Osteocyte (in vitro differentiated cells): Measurements from ENCODE around the gene ROCK2. TPM values are rescaled to one million over a fixed set of nuclear protein-coding genes. Genes with fewer than 3 reads are reported as not detected.

Source experiments
- DNase-seq: peaks from one replicate; pipeline ENCODE4 v3.0.0; 2021; ENCODE audit warnings: mixed read lengths; ENCODE audit not compliant: unreplicated experiment; ENCODE audit errors: extremely low spot score
- H3K27ac Mint-ChIP-seq: one replicate; pipeline ENCODE4 v1.8.0; 2021; ENCODE audit warnings: mild to moderate bottlenecking, mixed read lengths; ENCODE audit not compliant: unreplicated experiment
- H3K27me3 Mint-ChIP-seq: one replicate; pipeline ENCODE4 v1.8.0; 2021; ENCODE audit warnings: mixed read lengths; ENCODE audit not compliant: unreplicated experiment
- H3K36me3 Mint-ChIP-seq: one replicate; pipeline ENCODE4 v1.8.0; 2021; ENCODE audit warnings: mixed read lengths; ENCODE audit not compliant: unreplicated experiment
- H3K4me1 Mint-ChIP-seq: one replicate; pipeline ENCODE4 v1.8.0; 2021; ENCODE audit warnings: mixed read lengths; ENCODE audit not compliant: unreplicated experiment
- H3K4me3 Mint-ChIP-seq: one replicate; pipeline ENCODE4 v1.8.0; 2021; ENCODE audit warnings: mild to moderate bottlenecking, moderate library complexity, mixed read lengths; ENCODE audit not compliant: unreplicated experiment
- H3K9me3 Mint-ChIP-seq: one replicate; pipeline ENCODE4 v1.8.0; 2021; ENCODE audit warnings: mixed read lengths; ENCODE audit not compliant: unreplicated experiment
- CTCF ChIP-seq: fragments of 200-600 bp; sonication (generic); IDR thresholded peaks from 2 replicates; pipeline ENCODE4 v1.5.0; 2021; ENCODE audit warnings: antibody characterized with exemption, mild to moderate bottlenecking, moderate library complexity
- total RNA-seq: library from RNA; stranded (reverse); gene quantifications from 2 replicates; pipeline ENCODE4 v1.2.1, GENCODE V29; 2021

Gene ROCK2
- total RNA-seq, 1 donor from 2014 or later = 56.4 TPM

GRCh38 chr2:11244091-11244826 lies 100.2 kb downstream of the ROCK2 start:
- no peak for DNase-seq
- Mint-ChIP-seq H3K27me3 (no peaks in the 10 kb centered on the region), H3K4me3 (no peak overlapping the region), H3K4me1 (peaks cover 4% of the 10 kb centered on the region), H3K27ac (no peak overlapping the region), H3K9me3 (no peaks in the 10 kb centered on the region), H3K36me3 (peaks cover 17% of the 10 kb centered on the region)
- no peak for TF ChIP-seq CTCF

- no peak for DNase-seq
- no peak overlapping the region for H3K4me3 Mint-ChIP-seq
- no peak overlapping the region for H3K27ac Mint-ChIP-seq
- H3K27me3 Mint-ChIP-seq = no peaks in the 10 kb centered on the region
- TF ChIP-seq CTCF = no peak
- H3K4me1 Mint-ChIP-seq = peaks cover 6% of the 10 kb centered on the region
- H3K9me3 Mint-ChIP-seq = no peaks in the 10 kb centered on the region
- peaks cover 17% of the 10 kb centered on the region for H3K36me3 Mint-ChIP-seq
Observed at GRCh38 chr2:11243512-11243911, 100.9 kb downstream of the ROCK2 start.

- Mint-ChIP-seq H3K27me3 (no peaks in the 10 kb centered on the region), H3K36me3 (peaks cover 17% of the 10 kb centered on the region), H3K4me1 (peaks cover 6% of the 10 kb centered on the region), H3K9me3 (no peaks in the 10 kb centered on the region), H3K27ac (no peak overlapping the region), H3K4me3 (no peak overlapping the region)
- TF ChIP-seq CTCF = no peak
- no peak for DNase-seq
Observed at GRCh38 chr2:11242542-11243174, 101.8 kb downstream of the ROCK2 start.

DNA sequence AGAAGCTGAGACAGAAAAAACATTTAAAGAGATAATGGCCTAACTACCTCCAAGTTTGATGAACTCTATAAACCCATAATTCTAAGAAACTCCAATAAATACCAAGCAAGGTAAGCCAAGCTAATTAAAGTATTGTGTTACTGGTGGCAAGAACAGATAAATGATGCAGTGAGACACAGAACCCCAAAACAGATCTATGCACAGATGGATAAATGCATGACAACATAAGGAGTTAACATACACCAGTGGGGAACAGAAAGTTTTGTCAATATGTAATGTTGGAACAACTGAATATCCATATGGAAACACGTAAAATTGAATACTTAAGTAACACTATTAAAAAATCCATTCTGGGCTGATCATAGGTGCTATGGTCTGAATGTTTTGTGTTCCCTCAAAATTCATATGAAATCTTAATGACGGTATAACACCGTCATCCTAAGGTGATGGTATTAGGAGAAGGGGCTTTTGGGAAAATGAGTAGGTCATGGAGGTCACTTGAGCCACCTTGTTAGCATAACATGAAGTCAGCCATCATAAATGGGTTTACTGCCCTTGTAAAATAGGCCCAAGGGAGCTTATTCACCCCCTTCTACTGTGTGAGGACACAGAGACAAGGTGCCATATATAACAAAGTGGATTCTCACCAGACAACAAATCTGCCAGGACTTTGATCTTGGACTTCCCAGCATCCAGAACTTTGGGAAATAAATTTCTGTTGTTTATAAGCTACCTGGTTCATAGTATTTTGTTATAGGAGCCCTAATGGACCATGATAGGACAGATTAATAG lies 102.8 kb downstream of the ROCK2 start:
- Mint-ChIP-seq H3K9me3 (no peaks in the 10 kb centered on the region), H3K27me3 (no peaks in the 10 kb centered on the region), H3K27ac (no peak overlapping the region), H3K36me3 (peaks cover 9% of the 10 kb centered on the region), H3K4me3 (no peak overlapping the region), H3K4me1 (peaks cover 4% of the 10 kb centered on the region)
- no peak for TF ChIP-seq CTCF
- DNase-seq = no peak
